GM12878 (cell line): Measurements from ENCODE around the gene TSPAN11. TPM values are rescaled to one million over a fixed set of nuclear protein-coding genes. Genes with fewer than 3 reads are reported as not detected.

Source experiments
- ATAC-seq: fragments of 200-7000 bp; cut with Tn5 transposase; 3 replicates; pipeline ENCODE4 v1.9.1; 2020; ENCODE audit warnings: mild to moderate bottlenecking, moderate library complexity
- BruUV-seq: library from RNA; stranded (reverse); fragments of 400-500 nt; replicated peaks from 2 replicates; lab custom pipeline; 2021; lab: Mats Ljungman, UMichigan
- CTCF ChIA-PET: fragments of 300-600 bp; sonication (Branson Sonifier 250); formaldehyde crosslinking; extraction: SDS; loops from one replicate; lab custom pipeline; 2021; ENCODE audit warnings: inconsistent platforms; lab: Yijun Ruan, JAX
- POLR2A ChIA-PET: fragments of 350-600 bp; formaldehyde crosslinking; extraction: SDS; loops from one replicate; lab custom pipeline; 2021; ENCODE audit warnings: inconsistent platforms; lab: Charles Lee
- RAD21 ChIA-PET: fragments of 300-600 bp; sonication (Branson Sonifier 250); formaldehyde crosslinking; loops from one replicate; lab custom pipeline; 2023; ENCODE audit warnings: antibody characterized with exemption; ENCODE audit not compliant: unreplicated experiment; lab: Charles Lee
- SMC1A ChIA-PET: fragments of 300-600 bp; sonication (Branson Sonifier 250); formaldehyde crosslinking; loops from one replicate; lab custom pipeline; 2023; ENCODE audit not compliant: unreplicated experiment, uncharacterized antibody; lab: Charles Lee
- DNase-seq: peaks from one replicate; pipeline ENCODE4 v3.0.0-alpha.2; 2011; ENCODE audit warnings: low read depth, low spot score
- FAIRE-seq: peaks from 3 replicates; lab custom pipeline; 2011; peaks lifted over from hg19 to GRCh38; lab: Jason Lieb, UNC
- H2AFZ ChIP-seq: 2 replicates; pipeline ENCODE4 v1.6.0; 2011; ENCODE audit warnings: low read depth, low read length, control low read depth; ENCODE audit not compliant: control insufficient read depth
- H3K27ac ChIP-seq: 2 replicates; pipeline ENCODE4 v1.5.1; 2011; ENCODE audit warnings: control low read depth; ENCODE audit not compliant: control insufficient read depth, insufficient read depth
- H3K27me3 ChIP-seq, 2 experiments: replicated peaks in 1 of 2; 2 replicates each; pipeline versions ENCODE4 v1.6.0 to v1.6.1; 2011; ENCODE audit warnings: low read length in 1 of 2; ENCODE audit not compliant: control insufficient read depth in 2 of 2, insufficient read depth in 2 of 2
- H3K36me3 ChIP-seq, 2 experiments: 2 replicates each; pipeline ENCODE4 v1.5.1; 2011; ENCODE audit warnings: low read length in 1 of 2; ENCODE audit not compliant: control insufficient read depth in 2 of 2, insufficient read depth in 2 of 2
- H3K4me1 ChIP-seq: 2 replicates; pipeline ENCODE4 v1.6.1; 2011; ENCODE audit warnings: mild to moderate bottlenecking, low read length, moderate library complexity, mixed read lengths; ENCODE audit not compliant: control insufficient read depth, insufficient read depth
- H3K4me2 ChIP-seq: 2 replicates; pipeline ENCODE4 v1.6.0; 2011; ENCODE audit warnings: control low read depth; ENCODE audit not compliant: control insufficient read depth, insufficient read depth
- H3K4me3 ChIP-seq: fragments of 200-600 bp; sonication (generic); 2 replicates; pipeline ENCODE4 v1.5.1; 2016
- H3K79me2 ChIP-seq: 2 replicates; pipeline ENCODE4 v1.6.0; 2011; ENCODE audit warnings: low read length; ENCODE audit not compliant: control insufficient read depth, insufficient read depth
- H3K9ac ChIP-seq: 2 replicates; pipeline ENCODE4 v1.8.0; 2011; ENCODE audit warnings: low read length, control low read depth, mixed read lengths; ENCODE audit not compliant: control insufficient read depth, insufficient read depth
- H3K9me3 ChIP-seq: replicated peaks from 3 replicates; pipeline ENCODE4 v1.5.1; 2011; ENCODE audit warnings: mild to moderate bottlenecking, low read length; ENCODE audit not compliant: control insufficient read depth, insufficient read depth
- H4K20me1 ChIP-seq: 2 replicates; pipeline ENCODE4 v1.6.0; 2011; ENCODE audit not compliant: control insufficient read depth, insufficient read depth
- BRCA1 ChIP-seq: IDR thresholded peaks from 2 replicates; pipeline ENCODE4 v1.6.1; 2011; ENCODE audit warnings: low read depth, low read length, improper control_type of control experiment
- EGR1 ChIP-seq, 2 experiments: IDR thresholded peaks; 1 replicate in 1 of 2; 2 replicates in 1 of 2; pipeline ENCODE4 v1.6.1; 2011 to 2012; ENCODE audit warnings: low read depth in 2 of 2, low read length in 2 of 2, borderline replicate concordance in 1 of 2, mild to moderate bottlenecking in 1 of 2, moderate library complexity in 1 of 2
- HDAC6 ChIP-seq: fragments of 200-600 bp; sonication (generic); IDR thresholded peaks from one replicate; pipeline ENCODE4 v1.8.0; 2017; ENCODE audit warnings: antibody characterized with exemption; ENCODE audit not compliant: unreplicated experiment
- IKZF1 ChIP-seq: fragments of 450-650 bp; conservative IDR thresholded peaks from 2 replicates; pipeline ENCODE4 v1.6.1; 2017; ENCODE audit warnings: antibody characterized with exemption, mild to moderate bottlenecking
- JUND ChIP-seq: IDR thresholded peaks from 2 replicates; pipeline ENCODE4 v1.6.1; 2012; ENCODE audit warnings: low read depth, mild to moderate bottlenecking, low read length, improper control_type of control experiment, moderate library complexity
- NKRF ChIP-seq: fragments of 450-650 bp; conservative IDR thresholded peaks from 2 replicates; pipeline ENCODE4 v1.6.1; 2017; ENCODE audit warnings: mild to moderate bottlenecking, moderate library complexity
- PBX3 ChIP-seq: IDR thresholded peaks from 2 replicates; pipeline ENCODE4 v1.6.1; 2011; ENCODE audit warnings: mild to moderate bottlenecking, low read depth, low read length, moderate library complexity; ENCODE audit not compliant: insufficient replicate concordance
- POLR2AphosphoS2 ChIP-seq: IDR thresholded peaks from 2 replicates; pipeline ENCODE4 v1.6.1; 2011; ENCODE audit warnings: low read depth, mild to moderate bottlenecking, low read length, improper control_type of control experiment, moderate library complexity
- RBBP5 ChIP-seq: fragments of 200-600 bp; sonication (generic); conservative IDR thresholded peaks from 2 replicates; pipeline ENCODE4 v1.6.1; 2016
- RFX5 ChIP-seq: IDR thresholded peaks from 2 replicates; pipeline ENCODE4 v1.6.1; 2011; ENCODE audit warnings: low read depth, low read length, improper control_type of control experiment
- SMAD5 ChIP-seq: IDR thresholded peaks from 2 replicates; pipeline ENCODE4 v1.6.1; 2016; ENCODE audit warnings: antibody characterized with exemption, low read depth
- SUPT20H ChIP-seq: IDR thresholded peaks from 2 replicates; pipeline ENCODE4 v1.6.1; 2011; ENCODE audit warnings: low read depth, mild to moderate bottlenecking, low read length, moderate library complexity, borderline replicate concordance; ENCODE audit not compliant: control insufficient read depth
- TBL1XR1 ChIP-seq: IDR thresholded peaks from 2 replicates; pipeline ENCODE4 v1.6.1; 2012; ENCODE audit warnings: low read depth, low read length, improper control_type of control experiment
- TCF3 ChIP-seq: IDR thresholded peaks from 2 replicates; pipeline ENCODE4 v1.6.1; 2012; ENCODE audit warnings: low read depth, mild to moderate bottlenecking, low read length, borderline replicate concordance; ENCODE audit not compliant: insufficient read depth
- USF1 ChIP-seq: IDR thresholded peaks from 2 replicates; pipeline ENCODE4 v1.6.1; 2011; ENCODE audit warnings: borderline replicate concordance, low read depth, mild to moderate bottlenecking, moderate library complexity, mixed read lengths, low read length; ENCODE audit not compliant: insufficient read depth; ENCODE audit errors: extremely low read length
- ZNF274 ChIP-seq: IDR thresholded peaks from one replicate; pipeline ENCODE4 v1.8.0; 2011; ENCODE audit not compliant: insufficient read length, insufficient read depth
- ZZZ3 ChIP-seq: IDR thresholded peaks from 2 replicates; pipeline ENCODE4 v1.6.1; 2011; ENCODE audit warnings: low read depth; ENCODE audit not compliant: control insufficient read depth, insufficient read length
- WGBS: methylation state at CpG from one replicate; pipeline ENCODE4 v1.1.6; 2016; ENCODE audit warnings: low lambda C conversion rate; ENCODE audit not compliant: insufficient replicate concordance, insufficient coverage; ENCODE audit errors: missing lambda C conversion rate; 5-methylcytosine and 5-hydroxymethylcytosine counted together
- in situ Hi-C: fragments of 300-500 bp; cut with MboI; formaldehyde crosslinking; loops from 9 replicates; pipeline ENCODE4 v1.14.3; 2018; ENCODE audit warnings: mixed read lengths
- intact Hi-C: fragments of 100-400 bp; cut with micrococcal nuclease; formaldehyde crosslinking; loops from one replicate; pipeline ENCODE4 v1.14.2; 2022; ENCODE audit not compliant: unreplicated experiment
- polyA plus RNA-seq, 11 experiments: library from polyadenylated mRNA; depleted of rRNA in 4 of 11; unstranded in 6 of 11; stranded (reverse) in 5 of 11; fragments of >200 nt; fragmentation: Nextera tagmentation in 4 of 11; fragmentation: Illumina TruSeq in 1 of 11; extraction: Ambion mirVana in 4 of 11; extraction: Trizol in 1 of 11; gene quantifications; 1 replicate in 1 of 11; 2 replicates in 10 of 11; pipeline versions ENCODE4 v1.2.1 to v1.2.3, GENCODE V29; 2011 to 2016; ENCODE audit warnings: inconsistent platforms in 2 of 11, missing spikeins in 2 of 11, low read depth in 1 of 11
- total RNA-seq, 4 experiments: library from RNA; depleted of rRNA in 3 of 4; stranded (reverse); fragments of >200 nt in 3 of 4; fragmentation: Illumina TruSeq in 1 of 4; extraction: Trizol in 1 of 4; gene quantifications; 2 replicates each; pipeline versions ENCODE4 v1.2.1 to v1.2.3, GENCODE V29; 2013 to 2021

The TSPAN11 gene
- total and polyA plus RNA-seq, 10 of the 15 experiments (the other 5 are each of a cell fraction or from before 2014, with no cell fraction given) = under 0.01 to 0.27 (median 0.04) TPM; not detected in 6

DNA sequence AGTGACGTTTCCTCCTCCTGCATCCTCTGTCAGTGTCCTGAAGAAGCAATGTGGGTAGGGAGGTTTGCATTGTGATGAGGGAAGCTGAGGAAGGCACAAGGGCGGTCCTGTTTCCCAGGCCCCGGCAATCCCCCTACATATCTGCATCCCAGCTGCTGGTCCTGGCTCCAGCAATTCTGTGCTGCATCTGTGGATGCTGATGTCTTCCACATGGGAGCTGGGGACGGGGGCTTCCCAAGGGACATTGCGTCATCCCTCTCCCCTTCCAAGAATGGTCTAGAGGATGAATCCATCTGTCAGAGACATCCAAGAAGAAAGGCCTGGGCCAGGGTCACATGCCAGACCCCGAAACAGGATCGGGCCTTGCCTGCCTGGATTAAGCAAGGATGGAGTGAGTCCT is 52.1 kb downstream of the TSPAN11 start (continued):
- no peak for TF ChIP-seq JUND
- no peak for TF ChIP-seq IKZF1
- TF ChIP-seq RFX5 = no peak

DNA sequence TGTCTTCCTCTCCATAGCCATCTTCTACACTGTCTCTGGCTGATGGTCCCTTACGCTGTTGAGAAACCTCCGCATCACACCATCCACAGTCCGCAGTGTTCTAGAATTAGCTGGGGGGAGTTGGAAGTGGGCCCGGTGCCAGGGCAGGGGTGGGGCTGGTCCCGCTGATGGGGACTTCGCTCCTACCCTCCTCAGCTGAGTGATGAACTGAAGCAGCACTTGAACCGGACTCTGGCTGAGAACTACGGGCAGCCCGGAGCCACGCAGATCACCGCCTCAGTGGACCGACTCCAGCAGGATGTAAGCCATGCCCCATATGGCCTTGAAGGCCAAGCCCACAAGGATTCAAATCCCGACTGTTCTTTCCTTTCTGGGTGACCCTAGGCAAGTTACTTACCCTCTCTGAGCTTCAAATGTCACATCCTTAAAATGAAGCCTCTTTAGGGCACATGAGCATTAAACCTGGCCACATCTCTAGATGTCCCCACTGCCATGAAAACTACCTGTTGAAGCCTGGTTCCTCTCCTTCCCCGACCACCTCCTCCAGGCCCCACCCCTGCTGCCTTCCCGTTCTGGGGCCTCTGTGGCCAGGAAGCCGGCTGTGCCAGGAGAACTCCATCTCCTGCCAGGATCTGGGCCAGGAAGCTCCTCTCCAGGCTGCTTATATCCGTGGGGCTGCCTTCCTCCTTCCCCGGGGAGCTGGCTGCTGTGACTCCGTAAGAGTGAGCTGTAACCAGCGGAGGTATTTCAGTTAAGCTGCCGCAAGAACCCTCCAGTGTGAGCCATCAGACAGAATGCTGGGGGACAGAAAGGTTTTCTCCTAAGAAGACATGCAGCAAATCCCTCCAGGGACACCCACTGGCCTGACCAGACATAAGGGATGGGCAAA is 53.1 kb downstream of the TSPAN11 start:
- Histone ChIP-seq H3K9ac (no peak overlapping the region), H3K27me3 (no peaks in the 10 kb centered on the region; a peak in 1 of 4 replicates), H4K20me1 (no peaks in the 10 kb centered on the region), H3K36me3 (no peaks in the 10 kb centered on the region), H3K4me1 (no peaks in the 10 kb centered on the region), H3K79me2 (no peaks in the 10 kb centered on the region), H2AFZ (no peak overlapping the region), H3K9me3 (no peaks in the 10 kb centered on the region), H3K27ac (no peak overlapping the region), H3K4me3 (no peak overlapping the region), H3K4me2 (no peak overlapping the region)
- no TSS peak for BruUV-seq
- CTCF ChIA-PET = interaction anchor here (0.8 to 1.7 kb wide), 4 partner anchors 10 to 132 kb away, joined by 3 to 5 read pairs (median 4); no protein-coding TSS in a partner anchor
- DNase-seq (no peak), ATAC-seq (no peak), FAIRE-seq (no peak)
- SMC1A ChIA-PET = interaction anchor here (1.3 kb wide), 1 partner anchor 128 kb away, joined by 3 read pairs; no protein-coding TSS in a partner anchor
- intact Hi-C loops (no loop called here), in situ Hi-C loops (no loop called here)
- RAD21 ChIA-PET = no interaction called here
- POLR2A ChIA-PET = interaction anchor here (0.6 to 0.7 kb wide), 2 partner anchors 21 to 101 kb away, joined by 3 to 4 read pairs; no protein-coding TSS in a partner anchor
- WGBS = 46% methylated on average over 20 of the region's 21 CpGs
- TF ChIP-seq SMAD5 (no peak), EGR1 (IDR thresholded peaks at IDR 0.05; ENCODE audit: borderline replicate concordance in 1 of 2, low read depth in 2 of 2, low read length in 2 of 2) (no peak), BRCA1 (no peak), PBX3 (no peak), RBBP5 (no peak), TBL1XR1 (no peak), TCF3 (no peak), USF1 (no peak), ZZZ3 (no peak), POLR2AphosphoS2 (no peak), NKRF (no peak), HDAC6 (no peak), ZNF274 (no peak), SUPT20H (no peak)
